HG03280 (cell line): ENCODE measurements around the gene ANKLE1.
"Not testable (repeated sequence)": the region's sequence is repeated elsewhere in the genome, so short reads cannot be mapped to it uniquely, and the experiment has no call there.

Source experiments
- ATAC-seq: cut with Tn5 transposase; IDR thresholded peaks from one replicate; pipeline ENCODE4 v1.9.1; 2021; ENCODE audit warnings: mild to moderate bottlenecking, moderate library complexity; ENCODE audit not compliant: unreplicated experiment

The ANKLE1 gene

DNA sequence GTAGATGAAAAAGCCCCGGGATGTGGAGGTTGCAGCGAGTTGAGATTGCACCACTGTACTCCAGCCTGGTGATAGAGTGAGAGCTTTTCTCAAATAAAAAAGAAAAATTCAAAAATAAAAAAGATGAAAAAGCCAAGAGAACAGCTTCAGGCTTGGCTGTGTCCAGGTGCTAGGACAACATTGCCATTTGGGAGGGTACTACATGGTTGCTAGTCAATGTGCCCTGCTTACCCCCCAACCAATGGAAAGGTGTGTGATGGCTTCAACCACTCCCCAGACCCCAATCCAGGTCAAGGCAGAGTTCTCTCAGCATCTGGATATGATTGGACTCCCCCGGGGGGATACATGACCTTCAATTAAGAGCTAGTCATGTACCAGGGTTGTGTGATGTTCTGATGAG is 2.3 kb upstream of the ANKLE1 start:
- ATAC-seq: no peak

DNA sequence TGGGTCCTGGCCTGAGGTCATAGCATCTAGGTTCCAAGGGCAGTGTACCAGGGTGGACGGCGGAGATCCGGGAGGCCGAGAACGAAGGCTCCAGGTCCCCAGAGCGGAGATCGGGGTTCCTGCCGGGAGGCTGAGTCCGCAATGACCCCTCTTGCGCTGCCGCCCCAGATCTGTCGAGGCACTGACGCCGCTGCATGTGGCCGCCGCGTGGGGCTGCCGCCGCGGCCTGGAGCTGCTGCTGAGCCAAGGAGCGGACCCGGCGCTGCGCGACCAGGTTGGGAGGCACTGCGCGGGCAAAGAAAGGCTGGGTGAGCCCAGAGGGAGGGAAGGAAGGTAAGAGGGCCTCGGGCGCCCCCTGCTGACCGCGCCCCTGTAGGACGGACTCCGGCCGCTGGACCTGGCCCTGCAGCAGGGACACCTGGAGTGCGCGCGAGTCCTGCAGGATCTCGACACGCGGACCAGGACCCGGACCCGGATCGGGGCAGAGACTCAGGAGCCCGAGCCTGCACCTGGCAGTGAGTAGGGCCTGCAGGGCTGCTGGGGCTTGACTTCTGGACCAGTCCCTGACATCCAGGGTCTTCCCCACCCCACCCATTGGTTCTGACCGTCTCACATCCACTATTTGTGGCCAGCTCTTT is 906 bp downstream of the ANKLE1 start:
- ATAC-seq: no peak

DNA sequence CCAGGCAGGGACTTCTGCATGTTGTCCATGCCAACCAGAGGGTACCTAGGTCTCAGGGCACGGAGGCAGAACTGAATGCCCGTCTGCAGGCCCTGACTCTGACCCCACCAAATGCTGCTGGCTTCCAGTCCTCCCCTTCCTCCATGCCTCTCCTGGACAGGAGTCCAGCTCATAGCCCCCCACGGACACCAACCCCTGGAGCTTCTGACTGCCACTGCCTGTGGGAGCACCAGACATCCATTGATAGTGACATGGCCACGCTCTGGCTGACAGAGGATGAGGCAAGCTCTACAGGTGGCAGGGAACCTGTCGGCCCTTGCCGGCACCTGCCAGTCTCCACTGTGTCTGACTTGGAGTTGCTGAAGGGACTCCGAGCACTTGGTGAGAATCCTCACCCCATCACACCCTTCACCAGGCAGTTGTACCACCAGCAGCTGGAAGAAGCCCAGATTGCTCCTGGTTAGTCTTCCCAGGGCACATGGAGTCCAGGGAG is 1.8 kb downstream of the ANKLE1 start:
- no peak for ATAC-seq

DNA sequence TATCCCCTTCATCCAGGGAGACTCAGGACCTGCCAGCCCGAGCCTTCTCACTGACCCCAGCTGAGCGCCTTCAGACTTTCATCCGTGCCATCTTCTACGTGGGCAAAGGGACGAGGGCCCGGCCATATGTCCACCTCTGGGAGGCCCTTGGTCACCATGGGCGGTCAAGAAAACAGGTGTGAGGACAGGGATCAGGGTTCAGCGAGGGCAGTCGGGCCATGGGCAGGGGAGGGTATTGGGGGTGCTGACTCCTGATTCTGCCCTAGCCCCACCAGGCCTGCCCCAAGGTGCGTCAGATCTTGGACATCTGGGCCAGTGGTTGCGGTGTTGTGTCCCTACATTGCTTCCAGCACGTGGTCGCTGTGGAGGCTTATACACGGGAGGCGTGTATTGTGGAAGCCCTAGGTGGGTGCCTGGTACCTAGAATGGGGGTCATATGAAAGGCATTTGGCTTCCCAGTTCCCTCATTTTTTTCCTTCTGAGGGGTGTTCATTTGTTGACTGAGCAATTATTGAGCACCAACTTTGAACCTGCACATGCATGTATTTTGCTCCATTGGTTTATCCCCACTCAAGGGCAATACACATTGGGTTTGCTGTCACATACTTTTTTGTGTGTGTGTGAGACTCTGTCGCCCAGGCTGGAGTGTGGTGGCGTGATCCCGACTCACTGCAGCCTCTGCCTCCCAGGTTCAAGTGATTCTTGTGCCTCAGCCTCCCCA is 3.9 kb downstream of the ANKLE1 start:
- ATAC-seq: no peak

DNA sequence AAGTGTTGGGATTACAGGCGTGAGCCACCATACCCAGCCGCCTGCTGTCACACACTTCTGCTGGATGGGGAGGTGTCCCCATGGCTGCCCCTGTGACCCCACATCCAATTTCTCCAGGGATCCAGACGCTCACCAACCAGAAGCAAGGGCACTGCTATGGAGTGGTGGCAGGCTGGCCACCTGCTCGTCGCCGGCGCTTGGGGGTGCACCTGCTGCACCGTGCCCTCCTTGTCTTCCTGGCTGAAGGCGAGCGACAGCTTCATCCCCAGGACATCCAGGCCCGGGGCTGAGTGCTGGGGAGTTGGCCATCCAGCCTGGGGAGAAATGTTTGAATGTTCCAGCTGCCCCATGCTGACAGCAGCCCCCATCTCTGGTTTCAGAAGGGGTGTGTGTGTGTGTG is 4.6 kb downstream of the ANKLE1 start:
- ATAC-seq: no peak

DNA sequence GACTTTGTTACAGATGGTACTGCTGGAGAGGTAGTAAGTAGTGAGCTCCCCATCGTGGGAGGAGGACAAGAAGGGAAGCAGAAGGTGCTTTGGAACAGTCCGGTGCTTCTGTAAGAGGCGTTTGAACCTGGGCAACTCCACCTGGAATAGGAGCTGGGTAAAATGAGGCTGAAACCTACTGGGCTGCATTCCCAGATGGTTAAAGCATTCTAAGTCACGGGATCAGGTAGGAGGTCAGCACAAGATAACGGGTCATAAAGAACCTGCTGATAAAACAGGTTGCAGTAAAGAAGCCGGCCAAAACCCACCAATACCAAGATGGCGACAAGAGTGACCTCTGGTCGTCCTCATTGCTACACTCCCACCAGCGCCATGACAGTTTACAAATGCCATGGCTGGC is 5.1 kb downstream of the ANKLE1 start:
- no peak for ATAC-seq

DNA sequence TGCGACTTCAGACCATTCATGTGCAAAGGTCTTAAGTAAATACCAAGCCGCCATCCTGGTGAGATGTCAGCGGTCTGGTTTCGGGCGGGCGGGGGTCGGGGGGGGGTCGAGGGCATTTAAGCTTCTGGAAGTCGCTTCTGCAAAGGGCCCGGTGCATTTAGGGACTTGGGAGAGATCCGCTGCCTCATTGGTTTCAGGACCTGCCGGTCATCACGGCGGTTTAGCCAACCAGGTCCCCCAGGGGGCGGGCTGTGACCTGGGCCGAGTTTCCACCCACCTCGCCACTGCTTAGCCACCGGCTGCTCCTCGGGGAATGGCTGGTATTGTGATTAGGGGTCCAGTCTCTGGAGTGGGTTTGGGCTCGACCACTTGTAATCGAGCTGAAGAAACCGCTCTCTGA is 7.8 kb downstream of the ANKLE1 start:
- no peak for ATAC-seq

DNA sequence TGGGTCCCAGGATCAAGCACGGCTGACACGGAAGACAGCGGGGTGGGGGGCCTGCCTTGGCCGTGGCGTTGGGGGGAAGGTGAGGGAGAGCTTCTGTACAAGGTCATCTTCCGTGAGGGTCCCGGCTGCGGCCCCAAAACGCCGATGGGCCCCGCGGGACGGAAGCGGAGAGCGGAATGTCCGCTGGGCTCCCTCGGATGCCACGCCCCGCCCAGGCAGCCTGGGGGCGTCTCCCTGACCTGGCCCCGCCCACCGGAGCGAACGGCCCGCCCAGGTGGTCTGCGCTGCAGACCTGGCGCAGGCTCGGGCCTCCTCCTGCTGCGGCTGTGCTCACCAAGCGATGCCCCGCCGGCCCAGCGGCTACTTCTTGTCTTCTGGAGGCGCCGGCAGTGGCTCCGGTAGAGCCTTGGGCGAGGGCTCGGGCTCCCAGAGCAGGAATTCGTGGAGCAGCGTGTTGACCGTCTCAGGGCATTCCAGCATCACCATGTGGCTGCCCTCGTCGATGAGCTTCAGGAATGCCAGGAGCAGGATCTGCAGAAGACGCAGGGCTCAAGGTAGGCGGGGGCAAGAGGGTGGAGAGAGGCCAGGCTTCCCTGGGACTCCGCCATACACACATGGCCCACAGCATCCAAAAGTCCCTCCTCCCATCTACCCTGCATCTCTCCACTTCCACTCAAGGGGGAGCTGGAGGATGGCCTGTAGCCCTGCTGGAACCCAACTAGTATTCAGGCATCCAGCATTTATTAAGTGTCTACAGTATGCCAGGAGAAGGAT is 10.8 kb downstream of the ANKLE1 start:
- peak; percentile 77 for ATAC-seq

DNA sequence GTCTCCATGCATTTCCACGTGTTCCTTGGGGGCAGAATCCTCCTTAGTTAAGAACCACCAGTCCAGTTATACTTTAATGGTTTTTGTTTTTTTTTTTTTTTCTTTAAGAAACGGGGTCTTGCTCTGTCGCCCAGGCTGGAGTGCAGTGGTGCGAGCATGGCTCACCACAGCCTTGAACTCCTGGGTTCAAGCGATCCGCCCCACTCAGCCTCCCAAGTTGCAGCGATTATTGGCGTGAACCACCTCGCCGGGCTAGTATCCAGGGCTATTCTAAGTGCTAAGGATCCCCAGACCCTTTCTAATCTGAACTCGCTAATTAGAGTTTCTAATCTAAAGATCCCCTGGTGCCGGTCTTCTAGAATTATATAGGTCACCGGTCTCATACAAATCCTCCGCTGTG is 11.9 kb downstream of the ANKLE1 start:
- no peak for ATAC-seq

DNA sequence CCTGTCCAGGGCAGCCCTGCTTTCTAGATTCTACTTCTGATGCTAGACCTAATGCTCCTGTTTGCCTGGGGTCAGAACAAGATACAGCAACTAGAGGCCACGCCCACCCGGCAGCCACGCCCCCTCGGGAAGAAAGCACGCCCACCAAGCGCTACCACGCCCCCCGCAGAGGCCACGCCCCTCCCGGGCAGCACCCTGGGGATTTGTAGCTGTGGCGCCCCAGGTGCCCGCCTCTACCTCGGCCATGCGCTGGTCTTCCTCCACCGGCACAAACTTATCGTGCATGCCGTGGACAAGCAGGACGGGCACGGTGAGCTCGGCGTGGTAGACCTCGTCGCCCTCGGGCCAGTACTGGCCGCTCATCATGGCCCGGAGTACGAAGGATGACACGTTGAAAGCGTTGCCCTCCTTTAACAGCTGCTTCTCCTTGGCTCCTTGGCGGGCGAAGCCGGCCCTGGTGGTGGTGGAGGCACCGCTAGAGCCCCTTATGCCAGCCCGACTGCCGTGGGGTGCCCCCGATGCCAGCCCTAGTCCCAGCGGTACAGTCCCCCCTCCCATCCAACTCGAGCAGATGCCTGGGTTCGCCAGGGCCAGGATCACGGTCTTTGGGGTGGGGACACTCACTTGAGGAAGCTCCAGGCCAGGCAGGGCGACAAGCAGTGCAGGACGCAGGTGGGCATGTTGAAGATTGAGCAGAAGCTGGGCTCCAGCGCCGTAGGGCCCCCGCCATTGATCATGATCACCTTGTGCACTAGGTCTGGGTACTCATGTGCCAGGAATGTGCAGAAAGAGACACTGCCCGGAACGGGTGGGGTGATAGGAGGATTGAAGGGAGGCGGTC is 12.6 kb downstream of the ANKLE1 start:
- ATAC-seq: no peak

DNA sequence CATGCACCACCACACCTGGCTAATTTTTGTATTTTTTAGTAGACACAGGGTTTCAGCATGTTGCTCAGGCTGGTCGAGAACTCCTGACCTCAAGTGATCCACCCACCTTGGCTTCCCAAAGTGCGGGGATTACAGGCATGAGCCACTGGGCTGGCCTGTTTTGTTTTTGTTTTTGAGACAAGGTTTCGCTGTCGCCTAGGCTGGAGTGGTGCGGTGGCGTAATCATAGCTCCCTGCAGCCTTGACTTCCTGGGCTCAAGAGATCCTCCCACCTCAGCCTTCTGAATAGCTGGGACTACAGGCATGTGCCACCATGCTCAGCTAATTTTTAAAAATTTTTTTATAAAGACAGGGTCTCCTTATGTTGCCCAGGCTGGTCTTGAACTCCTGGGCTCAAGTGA is 13.8 kb downstream of the ANKLE1 start:
- not testable (repeated sequence) for ATAC-seq

DNA sequence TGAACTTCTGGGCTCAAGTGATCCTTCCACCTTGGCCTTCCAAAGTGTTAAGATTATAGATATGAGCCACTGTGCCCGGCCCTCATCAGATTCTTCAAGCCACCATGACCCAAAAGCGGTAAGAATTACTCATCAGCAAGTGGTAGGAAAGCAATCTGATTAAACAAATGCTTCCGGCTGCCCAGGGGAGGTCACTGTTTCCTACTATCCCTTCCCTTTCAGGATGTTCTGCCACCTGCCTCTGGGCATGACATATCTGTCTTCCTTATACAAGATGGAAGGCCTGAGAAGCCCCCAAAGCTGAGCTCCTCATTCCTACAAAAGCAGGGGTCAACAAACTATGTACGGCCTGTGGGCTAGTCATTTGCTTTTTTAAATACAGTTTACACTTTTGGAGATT is 14.6 kb downstream of the ANKLE1 start:
- ATAC-seq: no peak

DNA sequence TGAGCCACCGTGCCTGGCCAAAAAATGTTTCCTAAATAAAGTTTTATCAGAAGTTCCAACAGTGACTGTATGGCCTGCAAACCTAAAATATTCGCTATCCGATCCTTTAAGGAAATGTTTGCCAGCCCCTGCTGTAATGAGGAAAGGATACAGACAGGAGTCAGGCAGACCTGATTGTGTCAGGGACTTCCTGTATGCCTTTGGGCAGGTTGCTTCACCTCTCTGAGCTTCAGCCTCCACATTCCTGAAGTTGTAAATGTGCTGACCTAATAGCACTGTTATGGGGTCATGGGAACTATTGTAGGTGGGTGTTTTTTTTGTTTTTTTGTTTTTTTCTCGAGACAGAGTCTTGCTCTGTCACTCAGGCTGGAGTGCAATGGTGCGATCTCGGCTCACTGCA is 15.3 kb downstream of the ANKLE1 start:
- ATAC-seq: no peak

DNA sequence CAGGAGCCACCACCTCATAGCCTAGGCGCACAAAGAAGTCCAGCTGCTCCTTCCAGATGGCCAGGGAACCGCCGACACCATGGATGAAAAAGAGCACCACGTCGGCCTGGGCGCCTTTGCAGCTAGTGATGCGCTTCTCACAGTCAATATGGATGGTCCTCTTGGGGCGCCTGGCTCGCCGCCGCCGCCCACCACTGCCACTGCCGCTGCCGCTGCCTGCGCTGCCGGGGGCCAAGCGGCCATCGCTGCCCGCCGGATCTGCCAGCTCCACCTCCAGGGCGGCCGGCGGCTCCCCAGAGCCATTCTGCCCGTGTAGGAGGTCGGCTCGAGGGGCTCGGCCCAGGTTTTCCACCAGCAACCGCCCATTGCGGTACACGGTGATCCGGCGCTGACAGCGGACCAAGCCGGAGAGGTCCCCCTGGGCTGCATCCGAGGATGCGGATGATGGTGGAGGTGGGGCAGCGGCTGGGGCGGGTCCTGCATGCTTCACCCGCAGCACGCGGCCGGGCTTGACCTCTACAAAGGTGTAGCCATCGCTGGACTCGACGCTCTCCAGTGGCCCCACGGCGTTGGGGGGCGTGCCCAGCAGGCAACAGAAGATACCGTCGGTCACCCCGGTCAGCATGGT is 19.4 kb downstream of the ANKLE1 start:
- ATAC-seq: no peak

DNA sequence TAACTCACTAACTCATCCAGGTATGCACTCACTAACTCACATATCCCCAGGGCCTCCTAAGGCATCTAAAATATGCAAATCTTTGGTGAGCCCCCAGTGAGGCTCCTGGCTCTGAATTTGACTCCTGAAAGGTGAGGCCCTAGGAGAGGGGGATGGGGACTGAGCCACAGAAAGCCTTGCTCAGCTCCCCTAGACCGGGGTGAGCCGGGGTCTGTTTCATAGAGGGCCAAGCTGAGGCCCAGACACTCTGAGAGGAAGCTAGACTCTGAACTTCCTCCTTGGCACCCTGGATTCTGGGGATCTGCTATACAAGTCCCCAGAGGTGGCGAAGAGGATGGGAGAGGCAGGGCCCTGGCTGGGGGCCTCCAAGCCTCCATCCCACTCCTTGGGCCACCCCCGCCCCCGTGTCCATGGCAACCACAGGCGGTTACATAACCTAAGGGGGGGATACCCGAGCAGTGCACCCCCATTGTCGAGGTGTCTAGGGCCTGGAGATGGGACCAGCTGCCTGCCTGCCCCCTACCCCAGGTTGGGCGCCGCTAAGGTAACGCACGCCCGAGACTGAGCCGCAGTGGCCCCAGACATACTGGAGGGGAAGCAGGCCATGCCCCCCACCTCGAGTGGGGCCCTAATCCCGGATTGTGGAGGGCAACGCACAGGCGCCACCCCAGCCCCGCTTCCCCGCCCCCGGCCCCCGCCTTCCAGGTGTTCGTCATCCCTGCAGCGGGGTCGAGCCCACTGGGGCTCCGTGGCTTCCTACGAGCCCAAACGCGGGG is 20.9 kb downstream of the ANKLE1 start:
- ATAC-seq: no peak

DNA sequence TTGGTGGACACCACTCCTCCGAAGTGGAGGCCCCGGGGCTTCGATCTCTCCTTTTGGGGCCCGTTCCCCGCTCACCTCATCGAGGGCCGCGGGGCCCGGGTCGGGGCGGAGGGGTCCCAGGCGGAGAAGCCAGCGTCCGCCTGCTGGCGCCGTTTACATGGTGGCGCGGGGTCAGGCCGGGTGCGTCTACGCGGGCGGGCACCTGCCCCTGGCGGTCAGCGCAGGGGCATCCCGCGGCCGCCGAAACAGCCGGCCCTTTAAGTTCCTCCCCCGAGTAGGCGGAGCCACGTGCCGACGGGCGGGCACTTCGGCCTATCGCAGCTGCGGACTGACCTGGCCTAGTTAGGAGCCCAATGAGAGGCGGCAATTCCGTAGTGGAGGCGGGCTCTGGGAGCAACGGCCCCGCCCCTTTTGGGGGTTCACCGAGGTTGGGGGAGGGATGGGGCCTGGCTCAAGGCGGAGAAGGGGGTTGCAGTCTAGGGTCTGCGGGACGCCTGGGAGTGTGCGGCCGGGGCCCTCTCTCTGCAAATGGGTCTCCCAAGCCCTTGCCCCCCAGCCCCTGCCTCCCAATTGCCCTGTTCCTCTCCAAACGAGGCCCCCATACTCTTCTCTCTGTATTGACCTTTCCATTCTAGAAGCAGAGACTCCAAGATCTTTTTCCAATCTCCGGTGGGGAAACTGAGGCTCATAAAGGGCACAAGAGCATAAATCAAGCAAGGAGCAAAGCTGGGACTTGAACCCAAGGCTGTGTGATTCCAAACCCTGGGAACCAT is 21.7 kb downstream of the ANKLE1 start, which contains the start of gene ABHD8:
TSS of gene ABHD8 (minus strand) at position 259 of the 773 bp plus-strand sequence. CDS start 1,809 bp downstream, outside the sequence.
- peak; percentile 65 for ATAC-seq

DNA sequence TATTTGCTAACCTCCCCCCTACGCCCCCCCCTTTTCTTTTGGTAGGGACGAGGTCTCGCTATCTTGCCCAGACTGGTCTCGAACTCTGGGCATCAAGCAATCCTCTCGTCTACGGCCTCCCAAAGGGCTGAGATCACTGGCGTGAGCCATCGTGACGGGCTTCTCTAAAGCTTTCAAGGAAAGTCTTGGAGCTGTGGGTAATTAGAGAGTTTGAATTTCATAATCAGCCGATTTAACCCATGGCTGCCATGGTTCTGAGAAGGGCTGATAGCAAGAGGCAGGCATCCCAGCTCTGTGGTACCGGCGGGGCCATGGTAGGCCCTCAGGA is 22.2 kb downstream of the ANKLE1 start:
- ATAC-seq: no peak

DNA sequence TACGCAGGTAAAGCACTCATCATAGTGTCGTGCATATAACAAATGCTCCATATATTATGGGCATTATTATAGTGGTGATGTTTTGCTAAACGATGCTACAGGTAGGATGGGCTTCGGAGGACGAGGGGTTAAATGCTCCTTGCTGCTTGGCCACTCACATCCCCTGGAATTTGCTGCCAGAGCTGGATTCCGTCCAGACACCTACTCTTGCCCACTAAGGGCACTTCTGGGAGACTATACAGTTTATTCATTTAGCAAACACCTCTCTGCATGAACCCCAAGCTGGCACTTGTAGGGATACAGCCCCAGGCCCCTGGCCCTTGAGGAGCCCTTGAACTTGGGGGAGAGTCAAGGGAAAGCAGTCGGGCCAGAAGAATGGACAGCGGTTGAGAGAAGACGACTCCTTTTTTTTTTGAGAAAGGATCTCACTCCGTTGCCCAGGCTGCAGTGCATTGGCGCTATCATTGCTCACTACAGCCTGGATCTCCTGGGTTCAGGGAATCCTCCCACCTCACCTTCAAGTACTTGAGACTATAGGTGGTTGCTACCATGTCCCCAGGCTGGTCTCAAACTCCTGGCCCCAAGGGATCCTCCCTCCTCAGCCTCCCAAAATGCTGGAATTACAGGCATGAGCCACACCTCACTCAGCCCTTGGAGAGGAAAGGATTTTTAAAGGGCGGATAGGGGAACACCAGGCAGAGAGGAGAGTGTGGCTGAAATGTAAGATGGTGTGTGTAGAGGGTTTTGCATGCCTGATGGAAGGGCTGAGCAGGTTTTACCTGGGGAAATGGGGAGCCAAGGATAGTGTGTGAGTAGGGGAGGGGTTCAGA is 22.9 kb downstream of the ANKLE1 start:
- ATAC-seq: no peak
